ENCODE results near the gene POLN.

GRCh38 chr4:2265113-2266110 is 23.5 kb upstream of the POLN start:
- TF ChIP-seq EZH2 (IDR thresholded peaks at IDR 0.05) = no peak
- no peak for TF ChIP-seq POLR2AphosphoS5 (IDR thresholded peaks at IDR 0.05; ENCODE audit: borderline replicate concordance, low read depth, low read length)
- TF ChIP-seq FOXP2 (optimal IDR thresholded peaks at IDR 0.05; ENCODE audit: control extremely low read depth, extremely low read length, insufficient read depth) = no peak

Data from SK-N-MC (cell line).